GM12872 (cell line): ENCODE data around the gene HNRNPA3.

ENCODE experiments used
- TF ChIP-seq, protein P1 (sequence below): IDR thresholded peaks from 3 replicates; pipeline ENCODE4 v1.5.1; 2011; ENCODE audit warnings: low read depth, mild to moderate bottlenecking, low read length, moderate library complexity; ENCODE audit not compliant: insufficient read depth

HNRNPA3 gene

GRCh38 chr2:177270531-177270930 lies 57.9 kb downstream of the HNRNPA3 start:
- TF ChIP-seq, protein P1, sequence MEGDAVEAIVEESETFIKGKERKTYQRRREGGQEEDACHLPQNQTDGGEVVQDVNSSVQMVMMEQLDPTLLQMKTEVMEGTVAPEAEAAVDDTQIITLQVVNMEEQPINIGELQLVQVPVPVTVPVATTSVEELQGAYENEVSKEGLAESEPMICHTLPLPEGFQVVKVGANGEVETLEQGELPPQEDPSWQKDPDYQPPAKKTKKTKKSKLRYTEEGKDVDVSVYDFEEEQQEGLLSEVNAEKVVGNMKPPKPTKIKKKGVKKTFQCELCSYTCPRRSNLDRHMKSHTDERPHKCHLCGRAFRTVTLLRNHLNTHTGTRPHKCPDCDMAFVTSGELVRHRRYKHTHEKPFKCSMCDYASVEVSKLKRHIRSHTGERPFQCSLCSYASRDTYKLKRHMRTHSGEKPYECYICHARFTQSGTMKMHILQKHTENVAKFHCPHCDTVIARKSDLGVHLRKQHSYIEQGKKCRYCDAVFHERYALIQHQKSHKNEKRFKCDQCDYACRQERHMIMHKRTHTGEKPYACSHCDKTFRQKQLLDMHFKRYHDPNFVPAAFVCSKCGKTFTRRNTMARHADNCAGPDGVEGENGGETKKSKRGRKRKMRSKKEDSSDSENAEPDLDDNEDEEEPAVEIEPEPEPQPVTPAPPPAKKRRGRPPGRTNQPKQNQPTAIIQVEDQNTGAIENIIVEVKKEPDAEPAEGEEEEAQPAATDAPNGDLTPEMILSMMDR, result no peak

DNA sequence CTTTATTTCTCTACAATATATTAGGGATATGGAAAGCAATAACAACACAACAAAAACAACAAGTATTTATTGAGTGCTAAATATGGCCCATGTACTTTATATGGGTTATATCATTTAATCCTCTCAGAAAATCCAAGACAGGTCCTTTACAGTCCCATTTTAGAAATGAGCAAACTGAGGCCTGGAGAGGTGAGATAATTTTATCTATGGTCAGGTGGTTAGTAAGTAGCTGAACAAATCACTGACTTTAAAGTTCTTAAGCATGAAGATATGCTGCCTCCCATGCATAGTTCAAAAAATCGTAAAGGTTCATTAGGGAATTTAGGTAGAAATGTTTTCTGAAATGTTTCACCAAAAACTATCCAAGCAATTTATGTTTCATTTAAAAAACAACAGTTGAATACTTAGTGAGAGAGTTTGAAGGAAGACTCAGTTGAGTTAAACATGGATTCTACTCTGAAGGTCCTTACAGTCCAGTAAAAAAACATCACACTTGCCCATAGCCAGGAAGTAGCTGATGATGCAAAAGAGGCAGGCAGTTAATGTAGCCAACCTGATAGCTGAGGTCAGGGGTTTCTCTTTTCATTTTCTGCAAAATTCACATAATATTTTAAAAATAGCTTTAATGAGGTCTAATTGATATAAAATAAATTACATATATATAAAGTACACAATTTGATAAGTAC lies 59.5 kb downstream of the HNRNPA3 start:
- TF ChIP-seq, protein P1, result no peak

GRCh38 chr2:177272765-177273164 lies 60.2 kb downstream of the HNRNPA3 start:
- TF ChIP-seq, protein P1, result no peak

- TF ChIP-seq, protein P1, result no peak
Observed at GRCh38 chr2:177273408-177273807, 60.8 kb downstream of the HNRNPA3 start.
